Liver (tissue), 3 donors: ENCODE data around the gene PTPRC.

Source experiments
- ATF3 ChIP-seq: IDR thresholded peaks from 2 replicates; pipeline ENCODE4 v1.6.1; 2016; ENCODE audit warnings: antibody characterized with exemption
- CTCF ChIP-seq: fragments of 150-350 bp; IDR thresholded peaks from 2 replicates; pipeline ENCODE4 v1.5.1; 2017; ENCODE audit warnings: improper control_type of control experiment, low read depth, low read length; ENCODE audit not compliant: missing input control
- EGR1 ChIP-seq, 2 donors: IDR thresholded peaks; 2 replicates each; pipeline ENCODE4 v1.6.1; 2016 to 2018; ENCODE audit warnings: antibody characterized with exemption in 2 of 2, low read depth in 2 of 2
- GABPA ChIP-seq, 2 donors: IDR thresholded peaks in 1 of 2; conservative IDR thresholded peaks in 1 of 2; 2 replicates each; pipeline ENCODE4 v1.6.1; 2016; ENCODE audit warnings: antibody characterized with exemption in 2 of 2, mild to moderate bottlenecking in 1 of 2, moderate library complexity in 1 of 2
- HNF4A ChIP-seq, 2 donors: conservative IDR thresholded peaks; 2 replicates each; pipeline ENCODE4 v1.6.1; 2016; ENCODE audit warnings: antibody characterized with exemption in 2 of 2, mild to moderate bottlenecking in 2 of 2
- MAX ChIP-seq: IDR thresholded peaks from 2 replicates; pipeline ENCODE4 v1.6.1; 2016; ENCODE audit warnings: antibody characterized with exemption
- RXRA ChIP-seq, 2 donors: IDR thresholded peaks; 2 replicates each; pipeline ENCODE4 v1.6.1; 2017 to 2018; ENCODE audit warnings: antibody characterized with exemption in 2 of 2, mild to moderate bottlenecking in 1 of 2
- donor health status: healthy.
- donor health status: healthy.

- TF ChIP-seq CTCF, result no peak
- TF ChIP-seq EGR1 (IDR thresholded peaks at IDR 0.05; ENCODE audit: low read depth in 2 of 2), result no peak
- TF ChIP-seq HNF4A (conservative IDR thresholded peaks at IDR 0.05), result no peak
- no peak for TF ChIP-seq GABPA (IDR thresholded peaks at IDR 0.05 in 1 of 2, conservative IDR thresholded peaks at IDR 0.05 in 1 of 2)
- TF ChIP-seq MAX, result no peak
- TF ChIP-seq RXRA (IDR thresholded peaks at IDR 0.05), result no peak
- TF ChIP-seq ATF3, result no peak
Measured at GRCh38 chr1:198657550-198658064, 18.8 kb downstream of the PTPRC start.
